ENCODE data around the gene TACC3. TPM values are rescaled to one million over a fixed set of nuclear protein-coding genes. Genes with fewer than 3 reads are reported as not detected.

Gene TACC3
- total RNA-seq, 1 experiment from 2014 or later, result 106 TPM

DNA sequence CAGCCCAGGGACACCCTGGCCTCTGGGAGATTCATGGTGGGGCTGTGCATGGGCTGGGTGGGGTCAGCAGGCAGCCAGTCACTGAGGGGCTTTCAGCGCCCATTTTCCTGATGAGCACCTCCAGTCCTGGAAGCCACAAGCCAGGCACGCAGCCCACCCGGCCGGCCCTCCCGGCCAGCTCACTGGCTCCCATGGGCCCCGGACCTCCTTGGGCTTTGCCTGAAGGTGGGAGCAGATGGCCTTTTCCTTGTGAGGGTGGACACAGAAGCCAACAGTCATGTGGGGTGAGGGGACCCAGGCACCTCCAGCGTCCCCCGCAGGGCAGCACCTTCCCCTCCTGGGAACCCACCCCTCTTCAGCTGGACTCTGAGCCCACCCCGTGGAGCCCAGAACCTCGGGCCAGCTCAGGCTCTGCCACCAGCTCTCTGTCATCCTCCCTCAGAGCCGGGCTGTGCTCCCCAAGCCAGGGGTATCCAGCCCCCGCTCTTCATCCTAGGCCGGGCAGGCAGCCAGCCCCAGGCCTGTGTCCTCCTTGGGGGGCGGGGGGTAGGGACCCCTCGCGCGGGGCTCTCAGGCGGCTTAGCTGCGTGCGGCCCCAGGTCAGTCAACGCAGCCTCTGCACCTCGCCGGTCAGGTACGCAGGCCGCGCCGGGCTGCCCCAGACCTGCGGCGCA lies 71.0 kb downstream of the TACC3 start:
- BruUV-seq (replicated peaks), result no TSS peak
- intact Hi-C loops (cut with micrococcal nuclease; ENCODE audit: unreplicated experiment), result no loop called here
- DNase-seq (ENCODE audit: low read depth, low spot score) (no peak), ATAC-seq (no peak; the same call in 1 of the 2 replicates)
- Histone ChIP-seq H3K36me3 (ENCODE audit: control insufficient read depth, insufficient read depth, low read length) (no peaks in the 10 kb centered on the region; the same call in 1 of the 2 replicates), H3K4me3 (ENCODE audit: low read depth in 2 of 2, low read length in 2 of 2) (peak overlapping the region in 1 of 2 experiments; percentile 27; a peak in 1 of 4 replicates), H3K9me3 (ENCODE audit: control insufficient read depth, insufficient read depth, low read depth, low read length) (no peaks in the 10 kb centered on the region), H3K27me3 (ENCODE audit: control insufficient read depth, insufficient read depth, low read length) (no peaks in the 10 kb centered on the region), H3K27ac (ENCODE audit: low read length) (no peak overlapping the region), H3K4me1 (ENCODE audit: control insufficient read depth, insufficient read depth, low read length) (no peaks in the 10 kb centered on the region)
- ChIA-PET CTCF (no interaction called here), POLR2A (no interaction called here)
- TF ChIP-seq, protein P1, sequence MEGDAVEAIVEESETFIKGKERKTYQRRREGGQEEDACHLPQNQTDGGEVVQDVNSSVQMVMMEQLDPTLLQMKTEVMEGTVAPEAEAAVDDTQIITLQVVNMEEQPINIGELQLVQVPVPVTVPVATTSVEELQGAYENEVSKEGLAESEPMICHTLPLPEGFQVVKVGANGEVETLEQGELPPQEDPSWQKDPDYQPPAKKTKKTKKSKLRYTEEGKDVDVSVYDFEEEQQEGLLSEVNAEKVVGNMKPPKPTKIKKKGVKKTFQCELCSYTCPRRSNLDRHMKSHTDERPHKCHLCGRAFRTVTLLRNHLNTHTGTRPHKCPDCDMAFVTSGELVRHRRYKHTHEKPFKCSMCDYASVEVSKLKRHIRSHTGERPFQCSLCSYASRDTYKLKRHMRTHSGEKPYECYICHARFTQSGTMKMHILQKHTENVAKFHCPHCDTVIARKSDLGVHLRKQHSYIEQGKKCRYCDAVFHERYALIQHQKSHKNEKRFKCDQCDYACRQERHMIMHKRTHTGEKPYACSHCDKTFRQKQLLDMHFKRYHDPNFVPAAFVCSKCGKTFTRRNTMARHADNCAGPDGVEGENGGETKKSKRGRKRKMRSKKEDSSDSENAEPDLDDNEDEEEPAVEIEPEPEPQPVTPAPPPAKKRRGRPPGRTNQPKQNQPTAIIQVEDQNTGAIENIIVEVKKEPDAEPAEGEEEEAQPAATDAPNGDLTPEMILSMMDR (IDR thresholded peaks at IDR 0.05), result no peak
- in situ Hi-C loops (cut with HindIII; ENCODE audit: low pct_unique_long_range_greater_than_20kb, low sequenced_read_pairs), result no loop called here

DNA sequence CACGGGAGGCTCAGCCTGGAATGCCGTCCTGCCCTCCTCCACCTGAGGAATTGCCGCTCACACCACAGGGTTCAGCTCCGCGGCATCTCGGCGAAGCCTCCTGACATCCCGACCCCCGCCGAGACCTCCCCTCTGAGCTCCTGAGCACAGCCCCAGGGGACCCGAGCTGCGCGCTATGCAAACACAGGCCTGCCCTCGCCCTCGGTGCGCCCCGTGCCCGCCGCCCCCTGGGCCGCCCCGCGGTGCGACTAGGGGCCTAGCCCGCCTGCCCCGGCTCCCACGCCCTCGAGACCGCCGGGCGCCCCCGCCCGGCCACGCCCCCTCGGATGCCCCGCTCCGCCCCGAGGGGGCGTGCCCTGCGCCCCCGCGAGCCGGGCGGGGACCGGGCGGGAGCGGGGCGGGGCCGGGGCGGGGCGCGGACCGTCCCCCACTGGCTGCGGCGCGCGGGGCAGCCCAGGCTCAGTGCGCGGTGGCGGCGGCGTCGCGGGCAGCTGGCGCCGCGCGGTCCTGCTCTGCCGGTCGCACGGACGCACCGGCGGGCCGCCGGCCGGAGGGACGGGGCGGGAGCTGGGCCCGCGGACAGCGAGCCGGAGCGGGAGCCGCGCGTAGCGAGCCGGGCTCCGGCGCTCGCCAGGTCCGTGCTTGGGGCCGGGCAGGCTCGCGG lies 71.6 kb downstream of the TACC3 start, which contains the start of gene FGFR3:
TSS of gene FGFR3 (plus strand) at position 462 of the 664 bp plus-strand sequence. CDS start 642 bp downstream, outside the sequence.
- in situ Hi-C loops (cut with HindIII; ENCODE audit: low pct_unique_long_range_greater_than_20kb, low sequenced_read_pairs) (no loop called here), intact Hi-C loops (cut with micrococcal nuclease; ENCODE audit: unreplicated experiment) (no loop called here)
- Histone ChIP-seq H3K27me3 (ENCODE audit: control insufficient read depth, insufficient read depth, low read length) (no peaks in the 10 kb centered on the region), H3K4me3 (ENCODE audit: low read depth in 2 of 2, low read length in 2 of 2) (peak within 1 kb of the TSS; percentile 32 to 37), H3K9me3 (ENCODE audit: control insufficient read depth, insufficient read depth, low read depth, low read length) (no peaks in the 10 kb centered on the region), H3K4me1 (ENCODE audit: control insufficient read depth, insufficient read depth, low read length) (no peaks in the 10 kb centered on the region), H3K36me3 (ENCODE audit: control insufficient read depth, insufficient read depth, low read length) (no peaks in the 10 kb centered on the region; the same call in 1 of the 2 replicates), H3K27ac (ENCODE audit: low read length) (no peak within 1 kb of the TSS)
- TF ChIP-seq POLR2AphosphoS5 (IDR thresholded peaks at IDR 0.05; ENCODE audit: low read depth, low read length) (no peak), SIN3A (IDR thresholded peaks at IDR 0.05; ENCODE audit: borderline replicate concordance, insufficient read depth, low read depth, low read length) (no peak), TCF7L2 (IDR thresholded peaks at IDR 0.05; ENCODE audit: low read depth, low read length) (no peak)
- TF ChIP-seq, protein P2, sequence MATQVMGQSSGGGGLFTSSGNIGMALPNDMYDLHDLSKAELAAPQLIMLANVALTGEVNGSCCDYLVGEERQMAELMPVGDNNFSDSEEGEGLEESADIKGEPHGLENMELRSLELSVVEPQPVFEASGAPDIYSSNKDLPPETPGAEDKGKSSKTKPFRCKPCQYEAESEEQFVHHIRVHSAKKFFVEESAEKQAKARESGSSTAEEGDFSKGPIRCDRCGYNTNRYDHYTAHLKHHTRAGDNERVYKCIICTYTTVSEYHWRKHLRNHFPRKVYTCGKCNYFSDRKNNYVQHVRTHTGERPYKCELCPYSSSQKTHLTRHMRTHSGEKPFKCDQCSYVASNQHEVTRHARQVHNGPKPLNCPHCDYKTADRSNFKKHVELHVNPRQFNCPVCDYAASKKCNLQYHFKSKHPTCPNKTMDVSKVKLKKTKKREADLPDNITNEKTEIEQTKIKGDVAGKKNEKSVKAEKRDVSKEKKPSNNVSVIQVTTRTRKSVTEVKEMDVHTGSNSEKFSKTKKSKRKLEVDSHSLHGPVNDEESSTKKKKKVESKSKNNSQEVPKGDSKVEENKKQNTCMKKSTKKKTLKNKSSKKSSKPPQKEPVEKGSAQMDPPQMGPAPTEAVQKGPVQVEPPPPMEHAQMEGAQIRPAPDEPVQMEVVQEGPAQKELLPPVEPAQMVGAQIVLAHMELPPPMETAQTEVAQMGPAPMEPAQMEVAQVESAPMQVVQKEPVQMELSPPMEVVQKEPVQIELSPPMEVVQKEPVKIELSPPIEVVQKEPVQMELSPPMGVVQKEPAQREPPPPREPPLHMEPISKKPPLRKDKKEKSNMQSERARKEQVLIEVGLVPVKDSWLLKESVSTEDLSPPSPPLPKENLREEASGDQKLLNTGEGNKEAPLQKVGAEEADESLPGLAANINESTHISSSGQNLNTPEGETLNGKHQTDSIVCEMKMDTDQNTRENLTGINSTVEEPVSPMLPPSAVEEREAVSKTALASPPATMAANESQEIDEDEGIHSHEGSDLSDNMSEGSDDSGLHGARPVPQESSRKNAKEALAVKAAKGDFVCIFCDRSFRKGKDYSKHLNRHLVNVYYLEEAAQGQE (IDR thresholded peaks at IDR 0.05; ENCODE audit: insufficient read depth in 1 of 2, low read depth in 2 of 2, low read length in 1 of 2), result no peak
- TF ChIP-seq, protein P1 (IDR thresholded peaks at IDR 0.05), result no peak
- POLR2A ChIA-PET, result no interaction called here
- CTCF ChIA-PET, result no interaction called here
- no TSS peak for BruUV-seq (replicated peaks)
- no peak for DNase-seq (ENCODE audit: low read depth, low spot score)
- ATAC-seq, result peak; percentile 85

Data from Panc1 (cell line).